NB4 (cell line): ENCODE data around the gene FAM83E.

Experiments
- CTCF ChIP-seq: IDR thresholded peaks from one replicate; pipeline ENCODE4 v1.5.1; 2012; ENCODE audit warnings: low read depth, low read length
- POLR2A ChIP-seq: IDR thresholded peaks from 2 replicates; pipeline ENCODE4 v1.6.1; 2011; ENCODE audit warnings: mild to moderate bottlenecking; ENCODE audit not compliant: insufficient read length; ENCODE audit errors: extremely low read depth

GRCh38 chr19:48628486-48629296 lies 13.8 kb upstream of the FAM83E start:
- TF ChIP-seq CTCF (no peak), POLR2A (no peak)
